IPS-NIHi7 (cell line): ENCODE measurements around the gene WDFY3.
"Not testable (repeated sequence)": the region's sequence is repeated elsewhere in the genome, so short reads cannot be mapped to it uniquely, and the experiment has no call there.

Source experiments
- DNase-seq: peaks from one replicate; pipeline ENCODE4 v3.0.0; 2012; ENCODE audit warnings: mixed read lengths; ENCODE audit errors: extremely low spot score

The WDFY3 gene

DNA sequence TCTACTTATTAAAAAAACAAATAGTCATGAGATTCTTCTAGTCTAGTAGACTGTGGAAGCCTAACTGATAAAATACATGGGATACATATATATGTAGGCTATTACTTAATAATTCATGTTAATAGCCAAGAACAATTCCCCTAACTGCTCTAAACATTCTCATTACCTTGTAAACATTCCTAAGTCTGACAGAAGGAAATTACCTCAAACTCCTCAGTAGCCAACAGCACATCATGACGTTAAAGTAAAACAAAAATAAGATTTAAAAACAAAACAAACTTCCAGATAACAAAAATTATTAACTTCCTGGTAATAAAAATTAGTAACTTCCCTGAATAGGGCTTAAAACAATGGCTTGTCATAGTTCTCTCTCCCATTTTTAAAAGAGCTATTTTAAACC, 109.2 kb downstream of the WDFY3 start:
- DNase-seq: no peak

DNA sequence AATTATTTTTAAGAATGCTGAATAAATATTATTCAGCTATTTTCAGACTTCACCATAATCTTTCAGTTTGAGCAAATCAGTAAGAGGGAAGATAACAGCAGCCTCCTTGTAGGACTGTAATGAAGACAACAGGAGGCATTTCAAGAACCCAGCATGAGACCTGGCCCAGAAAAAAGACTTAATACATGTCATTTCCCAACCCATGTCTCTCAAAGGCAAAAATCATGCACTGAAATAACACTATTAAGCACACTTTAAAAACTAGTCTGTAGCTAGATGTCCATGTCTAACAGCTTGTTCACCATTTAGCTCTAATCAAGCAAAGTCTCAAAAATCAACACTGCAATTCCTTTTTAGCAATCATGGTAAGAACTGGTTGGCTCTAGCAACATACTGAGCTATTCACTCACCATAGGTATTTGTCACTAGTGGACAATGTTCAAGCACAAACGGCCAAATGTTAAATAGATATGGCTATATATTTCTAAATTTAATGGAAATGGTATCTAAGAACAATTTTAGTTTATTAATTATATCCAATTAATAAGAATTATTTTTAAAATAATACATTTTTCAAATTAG, 109.9 kb downstream of the WDFY3 start:
- DNase-seq: peak; percentile 16

GRCh38 chr4:84855774-84856173, 110.7 kb downstream of the WDFY3 start:
- no peak for DNase-seq

GRCh38 chr4:84852081-84852480, 114.4 kb downstream of the WDFY3 start:
- DNase-seq: no peak

DNA sequence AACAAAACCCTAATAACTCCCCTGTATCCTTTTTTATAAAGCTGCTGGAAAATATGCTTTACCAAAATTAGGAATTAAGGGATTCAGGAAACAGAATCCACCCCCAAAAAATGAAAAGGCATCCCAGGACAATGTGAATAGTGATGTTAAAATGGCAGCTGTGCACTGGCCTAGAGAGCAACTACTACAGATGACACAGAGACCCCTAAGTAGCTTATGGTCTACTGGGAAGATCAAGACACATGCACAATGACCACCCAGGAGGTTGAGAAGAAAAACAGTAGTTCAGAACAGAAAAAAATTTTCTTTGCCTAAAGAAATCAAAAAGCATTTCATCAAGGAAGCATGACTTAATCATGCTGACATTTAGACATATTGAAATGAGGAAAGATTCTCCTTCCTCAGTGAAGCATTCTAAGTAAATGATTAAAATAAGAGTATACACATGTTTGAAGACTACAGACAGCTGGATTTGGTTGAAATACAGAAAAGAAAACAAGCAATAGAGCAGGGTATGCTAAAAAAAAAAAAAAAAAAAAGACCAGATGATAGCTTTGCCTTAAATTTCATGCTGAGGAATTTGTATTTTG, 117.3 kb downstream of the WDFY3 start:
- no peak for DNase-seq

DNA sequence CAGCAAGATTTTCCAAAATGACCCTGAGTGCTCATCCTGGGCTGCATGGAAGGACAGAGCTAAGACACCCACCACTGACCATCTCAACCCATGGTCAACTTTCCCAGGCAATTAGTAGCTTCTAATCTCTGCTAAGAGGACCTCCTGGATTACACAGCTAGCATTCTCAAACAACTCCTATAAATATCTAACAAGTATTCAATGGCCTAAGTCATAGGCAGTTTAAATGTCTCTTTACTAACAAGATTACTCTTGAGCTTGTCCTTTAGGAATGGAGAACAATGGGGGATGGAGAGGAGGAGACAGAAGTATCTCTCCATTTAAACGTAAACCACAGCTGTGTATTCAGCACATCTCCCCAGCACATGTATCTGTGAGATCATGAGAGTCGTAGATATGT, 118.1 kb downstream of the WDFY3 start:
- no peak for DNase-seq

DNA sequence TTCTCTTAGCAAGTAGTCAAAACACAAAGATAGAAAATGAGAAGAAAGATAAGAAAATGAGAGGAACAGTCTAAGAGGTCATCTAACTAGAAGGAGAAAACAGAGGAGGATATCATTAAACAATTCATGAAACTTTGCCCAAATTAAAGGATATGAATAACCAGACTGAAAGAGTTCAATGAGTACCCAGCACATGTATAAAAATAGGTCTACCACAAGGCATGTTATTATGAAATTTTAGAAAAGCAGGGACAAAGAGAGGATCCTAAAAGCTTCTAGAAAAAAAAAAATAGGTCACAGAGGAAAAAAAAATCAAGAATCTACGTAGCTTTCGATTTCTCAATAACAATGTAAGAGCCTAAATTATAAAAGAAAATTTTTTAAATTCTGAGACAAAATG, 118.5 kb downstream of the WDFY3 start:
- DNase-seq: no peak

- DNase-seq: no peak
These were observed 119.5 kb downstream of the WDFY3 start for GRCh38 chr4:84846985-84847384.

GRCh38 chr4:84841435-84841834, 125.1 kb downstream of the WDFY3 start:
- DNase-seq: no peak

- DNase-seq: no peak
These were observed 128.7 kb downstream of the WDFY3 start for GRCh38 chr4:84837751-84838150.

DNA sequence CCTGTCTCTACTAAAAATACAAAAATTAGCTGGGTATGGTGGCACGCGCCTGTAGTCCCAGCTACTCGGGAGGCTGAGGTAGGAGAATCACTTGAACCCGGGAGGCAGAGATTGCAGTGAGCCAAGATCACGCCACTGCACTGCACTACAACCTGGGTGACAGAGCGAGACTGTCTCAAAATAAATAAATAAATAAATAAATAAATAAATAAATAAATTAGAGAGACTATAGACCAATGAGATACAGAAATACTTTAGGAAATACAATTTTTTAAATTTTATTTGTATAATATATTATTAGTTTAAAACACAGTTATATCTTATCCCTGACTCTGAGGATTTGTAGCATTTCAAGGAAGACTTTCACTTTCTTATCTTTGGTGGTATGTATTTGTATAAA, 136.9 kb downstream of the WDFY3 start:
- not testable (repeated sequence) for DNase-seq

- no peak for DNase-seq
These were observed 139.8 kb downstream of the WDFY3 start for GRCh38 chr4:84826681-84827080.

- DNase-seq: no peak
These were observed 140.7 kb downstream of the WDFY3 start for GRCh38 chr4:84825701-84826341.

DNA sequence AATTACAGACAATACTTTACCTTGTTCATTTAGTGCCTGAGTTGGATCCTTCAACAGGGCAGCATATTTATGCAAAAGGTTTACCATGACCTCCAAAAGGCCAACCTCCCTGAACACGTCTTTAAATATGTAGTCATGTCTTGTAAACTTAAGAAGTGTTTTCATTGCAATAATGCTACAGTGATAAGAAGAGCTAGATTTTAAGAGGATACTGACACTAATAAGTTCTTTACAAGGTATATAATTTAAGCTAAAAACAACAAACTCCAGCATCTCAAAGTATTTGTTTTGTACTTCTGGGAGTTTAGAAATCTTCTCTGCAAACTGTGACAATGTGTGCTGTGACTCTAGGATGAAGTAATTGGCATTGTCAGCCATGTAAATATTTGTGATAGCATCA, 145.4 kb downstream of the WDFY3 start:
- no peak for DNase-seq

DNA sequence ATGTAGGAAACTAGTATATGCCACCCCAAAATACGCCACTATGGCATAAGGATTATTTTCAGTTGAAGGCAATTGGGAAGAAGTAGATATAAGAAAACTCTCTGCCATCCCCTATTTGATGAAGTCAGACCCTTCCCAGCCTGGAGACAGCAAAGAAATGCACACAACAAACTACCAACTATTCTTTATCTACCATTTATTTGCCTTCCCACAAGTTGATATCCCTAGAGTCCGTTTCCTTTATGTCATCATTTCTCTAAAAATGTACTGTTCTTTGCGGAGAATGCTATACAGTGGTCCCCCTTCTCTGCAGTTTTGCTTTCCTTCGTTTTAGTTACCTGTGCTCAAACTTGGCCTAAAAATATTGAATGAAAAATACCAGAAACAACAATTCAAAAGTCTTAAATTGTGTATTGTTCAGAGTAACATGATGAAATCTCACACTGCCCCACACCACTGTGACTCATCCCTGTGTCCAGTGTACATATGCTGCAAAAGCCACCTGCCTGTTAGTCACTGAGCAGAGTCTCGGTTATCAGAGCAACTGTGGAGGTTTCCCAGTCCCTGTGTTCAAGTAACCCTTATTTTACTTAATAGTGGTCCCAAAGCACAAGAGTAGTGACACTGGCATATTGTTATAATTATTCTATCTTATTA, 152.3 kb downstream of the WDFY3 start:
- no peak for DNase-seq

GRCh38 chr4:84809946-84810345, 156.5 kb downstream of the WDFY3 start:
- no peak for DNase-seq

- no peak for DNase-seq
These were observed 158.2 kb downstream of the WDFY3 start for GRCh38 chr4:84808332-84808731.

DNA sequence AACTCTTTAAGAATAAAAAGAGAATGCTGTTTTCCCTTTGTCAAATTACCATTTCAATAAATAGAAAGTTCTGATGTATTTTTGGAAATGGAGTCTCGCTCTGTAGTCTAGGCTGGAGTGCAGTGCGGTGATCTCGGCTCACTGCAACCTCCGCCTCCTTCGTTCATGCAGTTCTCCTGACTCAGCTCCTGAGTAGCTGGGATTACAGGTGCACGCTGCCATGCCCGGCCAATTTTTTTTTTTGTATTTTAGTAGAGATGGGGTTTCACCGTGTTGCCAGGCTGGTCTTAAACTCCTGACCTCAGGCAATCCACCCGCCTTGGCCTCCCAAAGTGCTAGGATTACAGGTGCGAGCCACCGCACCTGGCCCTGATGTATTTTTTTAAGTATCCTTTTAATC, 159.9 kb downstream of the WDFY3 start:
- DNase-seq: not testable (repeated sequence)

DNA sequence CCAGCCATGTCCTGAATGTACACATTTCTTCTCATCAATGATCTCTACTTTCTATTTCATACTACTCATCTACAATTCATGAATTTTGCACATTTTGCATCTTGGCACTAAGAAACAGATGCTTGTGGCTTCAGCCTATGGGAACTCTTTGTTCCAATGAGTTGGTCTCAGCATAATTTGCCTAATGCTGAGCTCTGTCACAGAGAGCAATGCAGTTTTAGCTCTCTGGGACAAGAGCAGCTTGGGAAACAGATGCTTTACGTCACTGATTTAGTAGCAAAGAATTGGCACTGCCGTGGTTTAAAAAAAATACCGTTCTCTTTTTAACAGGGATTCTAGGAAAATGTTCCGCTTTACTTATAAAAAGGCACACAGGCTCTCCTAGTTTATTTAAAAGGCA, 162.4 kb downstream of the WDFY3 start:
- DNase-seq: no peak

- no peak for DNase-seq
These were observed 162.8 kb downstream of the WDFY3 start for GRCh38 chr4:84803720-84804119.

GRCh38 chr4:84803116-84803515, 163.4 kb downstream of the WDFY3 start:
- DNase-seq: no peak

DNA sequence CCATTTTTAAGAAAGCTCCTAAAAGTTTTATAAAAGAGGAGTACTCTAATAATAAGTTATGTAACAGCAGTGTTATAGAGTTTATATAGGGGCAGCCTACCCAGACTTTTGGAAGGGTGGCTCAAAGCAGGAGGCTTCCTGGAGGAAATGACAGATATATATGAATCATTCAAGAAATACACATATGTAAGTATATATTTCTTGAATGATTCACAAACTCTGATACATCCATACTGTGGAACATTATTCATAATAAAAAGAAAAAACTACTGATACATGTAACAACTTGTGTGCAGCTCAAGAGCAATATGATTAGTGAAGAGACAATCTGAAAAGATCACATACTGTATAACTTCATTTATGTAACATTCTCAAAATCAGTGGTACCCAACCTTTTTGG, 166.2 kb downstream of the WDFY3 start:
- no peak for DNase-seq

- no peak for DNase-seq
These were observed 167.2 kb downstream of the WDFY3 start for GRCh38 chr4:84799318-84799717.
